HG02981 (cell line): Measurements from ENCODE around the gene NCAM1.
"Not testable (repeated sequence)": the region's sequence is repeated elsewhere in the genome, so short reads cannot be mapped to it uniquely, and the experiment has no call there.

ENCODE experiments used
- ATAC-seq: cut with Tn5 transposase; IDR thresholded peaks from one replicate; pipeline ENCODE4 v1.9.1; 2021; ENCODE audit warnings: mild to moderate bottlenecking, moderate library complexity; ENCODE audit not compliant: unreplicated experiment

The NCAM1 gene

GRCh38 chr11:112961146-112961668 lies at the start of gene NCAM1:
Gene NCAM1 (plus strand): TSS chr11:112961420.
- no peak for ATAC-seq

- ATAC-seq = no peak
Observed at GRCh38 chr11:112922606-112923005, 38.6 kb upstream of the NCAM1 start.

GRCh38 chr11:112924836-112925235 lies 36.4 kb upstream of the NCAM1 start:
- ATAC-seq = not testable (repeated sequence)

GRCh38 chr11:112925516-112926310 lies 35.5 kb upstream of the NCAM1 start:
- no peak for ATAC-seq

GRCh38 chr11:112928136-112928535 lies 33.1 kb upstream of the NCAM1 start:
- ATAC-seq = no peak

- no peak for ATAC-seq
Observed at GRCh38 chr11:112929432-112929831, 31.8 kb upstream of the NCAM1 start.

- ATAC-seq = no peak
Observed at GRCh38 chr11:112931703-112932102, 29.5 kb upstream of the NCAM1 start.

- ATAC-seq = no peak
Observed at GRCh38 chr11:112932593-112932992, 28.6 kb upstream of the NCAM1 start.

GRCh38 chr11:112933970-112934369 lies 27.2 kb upstream of the NCAM1 start:
- no peak for ATAC-seq

- ATAC-seq = no peak
Observed at GRCh38 chr11:112941104-112941503, 20.1 kb upstream of the NCAM1 start.

- no peak for ATAC-seq
Observed at GRCh38 chr11:112942966-112943643, 18.1 kb upstream of the NCAM1 start.

GRCh38 chr11:112946866-112947265 lies 14.4 kb upstream of the NCAM1 start:
- ATAC-seq = no peak

GRCh38 chr11:112949781-112950575 lies 11.2 kb upstream of the NCAM1 start:
- no peak for ATAC-seq

- ATAC-seq = no peak
Observed at GRCh38 chr11:112958670-112959069, 2.5 kb upstream of the NCAM1 start.

- ATAC-seq = no peak
Observed at GRCh38 chr11:112961751-112962578, 745 bp downstream of the NCAM1 start.

- no peak for ATAC-seq
Observed at GRCh38 chr11:112962579-112963367, 1.6 kb downstream of the NCAM1 start.

- ATAC-seq = no peak
Observed at GRCh38 chr11:112963368-112963955, 2.2 kb downstream of the NCAM1 start.

- ATAC-seq = no peak
Observed at GRCh38 chr11:112965656-112966055, 4.4 kb downstream of the NCAM1 start.

- no peak for ATAC-seq
Observed at GRCh38 chr11:112966561-112966960, 5.3 kb downstream of the NCAM1 start.
